Stimulated activated CD8-positive, alpha-beta memory T cell treated with anti-CD3 and anti-CD28 coated beads, Interleukin-15, amount 100 ng/mL, for 24 hours (primary cell): Measurements from ENCODE around the gene ANO1.

Experiments used
- DNase-seq: peaks from one replicate; pipeline ENCODE4 v3.0.0-alpha.2; 2020; ENCODE audit warnings: low read depth

Gene ANO1

DNA sequence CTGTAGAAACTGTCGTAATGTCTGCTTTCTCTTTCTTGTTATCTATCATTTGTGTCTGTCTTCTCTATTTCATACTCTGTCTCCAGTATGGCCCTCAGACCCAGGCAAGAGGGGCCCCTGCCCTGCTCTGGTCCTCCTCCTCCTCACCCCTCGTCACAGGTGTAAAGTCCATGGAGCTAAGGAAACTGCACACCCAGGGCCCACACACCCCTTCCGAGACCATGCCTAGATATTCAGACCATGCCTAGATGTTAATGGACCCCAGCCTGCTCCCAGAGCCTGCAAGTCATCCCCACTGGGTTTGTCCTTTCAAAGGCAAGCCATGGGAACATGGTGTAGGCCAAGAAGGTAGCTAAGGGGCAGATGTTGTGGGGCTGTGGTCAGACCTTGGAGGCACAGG lies 24.1 kb upstream of the ANO1 start:
- no peak for DNase-seq

GRCh38 chr11:70055444-70055843 lies 22.7 kb upstream of the ANO1 start:
- no peak for DNase-seq

DNA sequence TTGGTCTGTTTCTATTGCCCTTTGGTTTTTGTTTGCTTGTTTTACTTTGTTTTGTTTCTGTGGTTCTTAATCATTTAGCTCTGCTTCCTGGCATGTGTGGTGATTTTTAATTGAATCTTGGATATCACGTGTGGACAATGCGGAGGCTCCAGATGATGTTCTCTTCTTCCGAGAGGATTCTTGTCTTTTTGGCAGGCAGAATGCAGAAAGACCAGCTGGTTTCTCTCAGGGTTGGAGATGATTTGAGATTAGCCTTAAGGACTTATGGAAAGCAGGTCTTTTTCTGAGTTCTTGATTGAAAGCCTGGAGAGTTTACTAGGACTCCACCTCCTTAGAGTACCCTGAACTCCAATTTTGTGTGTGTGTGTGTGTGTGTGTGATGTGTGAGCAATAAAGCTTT lies 21.0 kb upstream of the ANO1 start:
- DNase-seq = no peak

GRCh38 chr11:70059971-70060370 lies 18.1 kb upstream of the ANO1 start:
- DNase-seq = no peak

GRCh38 chr11:70060611-70061293 lies 17.4 kb upstream of the ANO1 start:
- DNase-seq = no peak

GRCh38 chr11:70061734-70062133 lies 16.4 kb upstream of the ANO1 start:
- no peak for DNase-seq

- DNase-seq = no peak
Measured at GRCh38 chr11:70063121-70063520, 15.0 kb upstream of the ANO1 start.

- DNase-seq = no peak
Measured at GRCh38 chr11:70063555-70063954, 14.6 kb upstream of the ANO1 start.

GRCh38 chr11:70064008-70064725 lies 13.9 kb upstream of the ANO1 start:
- DNase-seq = no peak

DNA sequence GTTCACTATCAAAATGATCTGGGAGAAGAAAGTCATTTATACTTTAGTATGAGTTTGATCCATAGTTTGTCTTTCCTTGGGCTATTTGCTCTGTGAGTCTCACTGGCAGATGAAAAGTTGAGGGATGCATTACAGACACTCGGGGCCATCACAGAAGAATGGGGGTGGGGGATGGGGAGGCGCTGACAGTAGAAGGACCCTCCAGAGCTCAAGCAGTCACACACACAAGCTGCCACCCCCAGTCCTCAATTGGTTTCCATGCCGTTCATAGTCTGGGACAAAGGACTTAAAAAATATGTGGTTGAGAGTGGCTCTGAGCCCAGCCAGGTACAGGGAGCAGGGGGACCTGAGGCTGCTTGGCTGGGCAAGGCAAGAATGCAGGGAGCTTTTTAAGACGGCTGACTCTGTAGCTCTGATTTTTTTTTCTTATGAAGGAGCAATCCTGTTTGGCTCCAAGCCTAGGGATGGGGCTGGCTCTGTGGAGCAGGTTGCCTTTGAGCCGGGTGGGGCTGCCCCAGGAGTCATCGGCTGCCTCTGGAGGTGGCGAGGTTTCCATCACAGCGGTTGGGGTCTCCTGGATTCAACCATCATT lies 13.3 kb upstream of the ANO1 start:
- no peak for DNase-seq

DNA sequence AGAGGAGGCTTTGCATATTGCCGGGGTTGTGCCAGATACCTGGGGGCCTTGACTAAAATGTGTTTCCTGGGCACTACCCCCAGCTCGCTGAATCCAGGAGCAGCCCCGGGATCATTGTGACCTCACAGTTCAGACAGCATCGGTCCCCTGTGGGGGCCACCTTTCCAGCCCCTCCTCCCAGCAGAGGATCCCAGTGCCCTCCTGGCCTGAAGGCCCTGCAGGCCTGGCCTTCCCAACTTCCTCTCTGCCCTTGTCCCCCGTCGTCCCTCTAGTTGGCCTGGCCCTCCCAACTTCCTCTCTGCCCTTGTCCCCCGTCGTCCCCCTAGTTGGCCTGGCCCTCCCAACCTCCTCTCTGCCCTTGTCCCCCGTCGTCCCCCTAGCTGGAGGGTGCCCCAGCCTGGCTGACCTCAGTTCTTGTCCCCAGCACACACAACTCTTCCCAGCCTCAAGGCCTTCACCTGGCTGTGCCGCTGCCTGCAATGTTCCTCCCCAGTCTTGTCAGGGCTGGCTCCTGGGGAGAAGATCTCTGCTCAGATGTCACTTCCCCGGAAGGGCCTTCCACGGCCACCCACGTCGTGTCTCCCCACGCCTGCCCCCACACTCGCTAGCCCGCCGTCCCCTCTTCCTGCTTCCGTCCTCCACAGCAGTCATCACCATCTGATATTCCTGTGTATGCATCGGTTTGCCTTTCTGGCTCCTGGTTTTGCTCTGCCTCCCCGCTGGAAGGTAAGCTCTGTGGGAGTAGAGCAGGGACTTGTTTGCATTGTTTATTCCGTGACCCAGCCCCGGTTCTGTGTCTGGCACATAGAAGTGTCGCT lies 12.6 kb upstream of the ANO1 start:
- no peak for DNase-seq

DNA sequence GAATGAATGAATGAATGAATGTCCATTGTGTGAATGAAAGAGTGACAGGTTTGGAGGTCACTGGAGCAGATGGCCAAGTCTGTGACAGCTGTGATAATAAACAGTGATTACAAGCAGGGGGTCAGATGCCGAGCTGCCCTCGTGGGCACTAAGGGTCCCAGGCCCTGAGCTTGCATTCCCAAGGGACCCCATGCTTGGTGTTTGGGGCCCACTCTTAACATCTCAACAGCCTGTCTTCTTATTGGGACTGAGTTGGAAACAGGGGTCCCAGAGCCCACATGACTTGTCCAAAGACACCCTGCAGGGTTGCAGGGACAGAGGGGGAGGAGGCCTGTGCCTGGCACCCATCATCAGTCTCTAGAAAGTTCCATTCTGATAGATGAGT lies 12.0 kb upstream of the ANO1 start:
- DNase-seq = no peak

DNA sequence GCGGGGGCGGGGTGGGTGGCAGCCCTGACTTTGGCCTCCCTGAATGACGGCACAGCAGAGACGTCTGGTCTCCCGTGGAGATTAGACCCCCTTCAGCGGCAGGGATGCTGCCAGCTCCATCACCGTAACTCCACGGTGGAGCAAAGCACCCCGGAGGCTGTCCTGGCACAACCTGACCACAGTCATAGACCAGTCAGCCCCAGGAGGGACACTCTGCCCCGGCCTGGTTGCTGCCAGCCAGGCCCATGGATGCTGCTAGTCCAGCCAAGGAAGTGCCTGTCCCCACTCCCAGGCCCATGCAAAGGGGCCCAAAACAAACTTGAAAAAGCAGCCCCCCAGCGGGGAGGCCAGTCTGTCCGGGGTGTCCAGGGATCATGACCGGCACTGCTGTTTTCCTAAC lies 11.5 kb upstream of the ANO1 start:
- no peak for DNase-seq

- no peak for DNase-seq
Measured at GRCh38 chr11:70067036-70067435, 11.1 kb upstream of the ANO1 start.

GRCh38 chr11:70067591-70068341 lies 10.4 kb upstream of the ANO1 start:
- DNase-seq = no peak

DNA sequence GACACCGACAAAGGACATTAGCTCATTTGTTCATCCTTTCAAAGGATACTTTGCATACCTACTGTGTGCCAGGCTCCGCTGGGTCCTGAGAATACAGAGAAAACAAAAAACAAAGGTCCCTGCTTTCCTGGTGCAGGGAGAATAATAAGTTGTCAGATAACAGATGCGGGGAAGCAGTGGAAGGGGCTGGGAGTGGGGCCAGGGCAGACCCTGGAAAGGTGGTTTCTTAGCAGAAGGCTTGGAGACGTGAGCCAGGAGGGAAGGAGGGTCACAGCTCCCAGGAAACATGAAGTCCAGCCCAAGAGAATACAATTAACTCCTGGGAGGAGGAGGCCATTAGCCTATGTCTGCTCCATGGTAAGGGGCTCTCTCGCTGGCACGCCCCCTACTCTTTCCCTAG lies 9.8 kb upstream of the ANO1 start:
- DNase-seq = no peak

GRCh38 chr11:70068950-70069349 lies 9.2 kb upstream of the ANO1 start:
- DNase-seq = no peak

GRCh38 chr11:70070706-70071105 lies 7.4 kb upstream of the ANO1 start:
- DNase-seq = no peak

DNA sequence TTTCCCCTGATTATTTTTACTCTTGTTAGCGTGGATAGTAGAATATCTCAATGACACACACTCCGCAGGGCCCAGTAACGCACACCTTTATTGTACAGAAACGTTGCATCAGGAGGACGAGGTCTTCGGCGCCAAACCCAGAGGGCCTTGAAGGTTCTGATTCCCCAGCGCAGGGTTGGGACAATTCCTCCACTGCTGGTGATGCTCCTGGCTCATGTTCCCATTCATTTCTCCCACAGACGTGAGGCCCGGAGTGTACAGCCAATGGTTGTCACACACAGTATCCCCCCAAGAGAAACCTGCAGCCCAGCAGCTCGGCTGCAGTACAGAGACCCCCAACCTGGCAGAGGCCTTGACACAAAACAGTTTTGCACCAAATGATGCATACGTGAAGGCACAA lies 6.1 kb upstream of the ANO1 start:
- no peak for DNase-seq

- no peak for DNase-seq
Measured at GRCh38 chr11:70072461-70072860, 5.7 kb upstream of the ANO1 start.

DNA sequence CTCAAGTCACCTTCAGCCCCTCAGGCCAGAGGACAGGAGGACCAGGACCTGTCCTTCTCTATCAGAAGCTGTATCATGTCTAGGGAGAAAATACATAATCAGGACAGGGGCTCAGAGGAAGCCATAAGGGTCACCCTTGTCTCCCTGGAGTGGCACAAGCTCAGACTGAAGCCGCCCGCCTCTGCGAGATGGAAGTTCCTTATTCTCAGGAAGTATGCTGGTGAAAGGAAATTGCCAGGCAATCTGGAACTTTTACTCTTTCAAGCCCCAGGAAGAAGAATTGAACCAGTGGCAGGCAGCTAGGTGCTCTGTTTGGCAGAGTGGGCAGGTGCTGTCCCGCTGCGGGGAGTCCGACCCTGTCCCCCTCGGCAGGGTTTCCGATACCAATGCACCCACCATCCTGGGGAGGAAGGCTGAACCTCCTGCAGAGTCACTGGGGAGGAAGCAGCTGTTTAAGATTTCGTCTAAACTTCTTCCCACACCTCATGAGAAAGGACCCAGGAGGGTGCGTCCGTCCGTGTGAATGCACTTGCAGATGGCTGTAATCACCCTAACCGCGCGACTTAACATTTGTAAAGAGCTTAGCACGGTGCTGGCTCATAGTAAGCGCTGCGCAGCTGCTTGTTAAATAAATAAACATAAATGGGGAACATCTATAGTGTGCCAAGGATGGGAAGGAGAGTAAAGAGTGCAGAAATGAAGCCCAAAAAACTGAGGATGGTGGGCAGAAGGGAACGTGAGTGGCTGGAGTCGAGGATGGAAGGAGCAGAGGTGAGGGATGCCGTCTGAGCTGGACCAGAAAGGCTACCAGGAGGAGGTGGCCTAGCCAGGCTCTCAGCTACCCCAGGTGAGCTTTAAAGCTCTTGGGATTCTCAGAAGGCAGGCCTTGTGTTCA lies 5.0 kb upstream of the ANO1 start:
- no peak for DNase-seq
